Mucosa of stomach (tissue), 1 donor: ENCODE data around the gene AUTS2.

ENCODE experiments used
- H3K27me3 ChIP-seq: one replicate; pipeline ENCODE4 v1.7.0; 2013; ENCODE audit warnings: mild to moderate bottlenecking, low read length; ENCODE audit not compliant: control insufficient read depth, insufficient read depth
- H3K36me3 ChIP-seq: one replicate; pipeline ENCODE4 v1.7.0; 2013; ENCODE audit warnings: low read length; ENCODE audit not compliant: control insufficient read depth, insufficient read depth
- H3K4me1 ChIP-seq: one replicate; pipeline ENCODE4 v1.7.0; 2013; ENCODE audit warnings: mild to moderate bottlenecking, low read length; ENCODE audit not compliant: control insufficient read depth, insufficient read depth
- H3K4me3 ChIP-seq: one replicate; pipeline ENCODE4 v1.7.0; 2013; ENCODE audit warnings: low read length
- H3K9ac ChIP-seq: one replicate; pipeline ENCODE4 v1.7.0; 2013; ENCODE audit warnings: mild to moderate bottlenecking, low read length, moderate library complexity
- H3K9me3 ChIP-seq: one replicate; pipeline ENCODE4 v1.7.0; 2013; ENCODE audit warnings: mild to moderate bottlenecking, low read length, moderate library complexity; ENCODE audit not compliant: control insufficient read depth
- donor health status: Pancreatic carcinoma.

The AUTS2 gene

DNA sequence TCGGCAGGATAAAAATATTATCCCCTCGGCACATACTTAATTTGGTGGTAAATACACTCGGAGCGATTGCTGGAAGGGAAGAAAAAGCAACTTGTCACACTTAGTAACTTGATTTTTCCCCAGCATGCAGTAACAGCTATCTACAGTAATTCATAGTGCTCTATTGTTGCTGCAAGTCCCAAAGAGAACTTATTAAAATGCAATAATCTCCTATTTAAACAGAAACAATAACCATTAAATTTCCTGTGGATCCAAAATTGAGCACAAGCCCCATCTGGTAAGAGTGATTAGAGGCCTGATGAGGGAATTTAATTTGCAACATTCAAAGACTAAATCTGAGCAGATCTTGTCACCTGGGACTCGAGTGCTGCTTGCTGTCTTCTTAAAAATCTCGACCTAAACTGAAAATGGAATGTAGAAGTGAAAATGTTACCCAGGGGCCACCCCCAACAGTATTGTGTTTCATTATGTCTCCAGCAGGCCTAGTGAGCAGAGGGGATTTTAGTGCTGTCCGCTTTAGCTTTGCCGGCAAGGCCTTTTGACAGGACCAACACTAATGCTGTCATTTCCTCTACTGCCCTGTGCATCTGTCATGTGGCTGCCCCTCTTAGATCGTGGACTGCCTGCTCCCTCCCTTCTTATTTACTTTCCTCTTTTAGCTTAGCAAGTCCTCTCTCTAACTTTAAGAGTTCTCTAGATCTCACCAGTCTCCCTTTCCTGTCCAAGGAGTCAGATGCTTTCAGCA lies 639.7 kb downstream of the AUTS2 start:
- Histone ChIP-seq H3K4me3 (no peak overlapping the region), H3K9me3 (no peaks in the 10 kb centered on the region), H3K4me1 (no peaks in the 10 kb centered on the region), H3K36me3 (no peaks in the 10 kb centered on the region), H3K27me3 (no peaks in the 10 kb centered on the region), H3K9ac (no peak overlapping the region)

- Histone ChIP-seq H3K9me3 (no peaks in the 10 kb centered on the region), H3K9ac (no peak overlapping the region), H3K4me3 (no peak overlapping the region), H3K36me3 (no peaks in the 10 kb centered on the region), H3K27me3 (no peaks in the 10 kb centered on the region), H3K4me1 (no peaks in the 10 kb centered on the region)
Observed at GRCh38 chr7:70239918-70240317, 641.6 kb downstream of the AUTS2 start.

DNA sequence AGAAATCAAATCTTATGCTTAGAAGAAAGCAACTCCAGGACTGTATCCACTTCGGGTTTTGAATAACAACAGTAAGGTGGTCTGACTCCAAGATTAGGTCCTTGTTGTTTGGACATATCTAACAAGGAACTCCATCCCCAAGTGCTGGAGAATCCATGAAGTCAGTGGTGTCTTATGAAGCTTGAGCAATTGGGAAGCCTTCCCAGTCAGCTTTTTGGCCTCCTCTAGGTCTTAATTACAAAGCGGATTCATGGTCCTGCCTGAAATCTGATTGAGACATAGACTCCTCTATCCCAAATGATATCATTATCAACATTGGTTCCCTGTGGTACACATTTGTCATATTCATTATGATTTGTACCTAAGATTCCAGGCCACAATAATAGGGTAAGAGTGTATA lies 642.6 kb downstream of the AUTS2 start:
- H3K4me3 ChIP-seq: no peak overlapping the region
- H3K9ac ChIP-seq: no peak overlapping the region
- no peaks in the 10 kb centered on the region for H3K27me3 ChIP-seq
- no peaks in the 10 kb centered on the region for H3K36me3 ChIP-seq
- H3K9me3 ChIP-seq: no peaks in the 10 kb centered on the region
- H3K4me1 ChIP-seq: no peaks in the 10 kb centered on the region

DNA sequence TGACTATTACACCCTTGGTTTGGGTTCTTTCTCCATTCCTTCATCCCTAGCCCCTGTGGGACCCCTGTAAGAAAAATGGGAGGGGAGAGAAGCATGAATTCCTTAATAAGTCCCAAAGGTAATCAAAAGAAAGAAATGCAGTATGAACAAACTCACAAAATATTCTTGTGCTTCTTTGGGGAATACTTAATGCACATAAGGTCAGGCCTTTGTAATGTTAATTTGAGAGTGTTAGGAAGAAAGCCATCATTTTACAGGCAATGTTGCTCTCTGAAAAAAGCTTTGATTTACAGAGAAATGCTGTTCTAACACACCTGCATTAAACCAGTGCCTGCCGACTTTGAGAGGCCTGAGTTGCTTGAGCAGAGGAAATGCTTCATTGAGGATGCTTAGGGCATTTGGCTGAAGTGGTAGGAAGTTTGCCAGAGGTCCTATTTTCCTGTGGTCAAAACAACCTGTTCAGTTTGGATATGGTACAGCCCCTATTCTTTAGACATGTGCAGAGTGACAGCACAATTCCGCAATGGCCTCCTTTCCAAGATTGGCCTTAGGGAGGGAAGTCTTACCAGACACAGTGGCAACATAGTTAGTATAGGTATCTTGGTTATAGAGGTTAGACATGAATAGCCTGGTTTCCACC lies 643.4 kb downstream of the AUTS2 start:
- Histone ChIP-seq H3K36me3 (no peaks in the 10 kb centered on the region), H3K4me1 (no peaks in the 10 kb centered on the region), H3K9ac (no peak overlapping the region), H3K9me3 (no peaks in the 10 kb centered on the region), H3K4me3 (no peak overlapping the region), H3K27me3 (no peaks in the 10 kb centered on the region)

DNA sequence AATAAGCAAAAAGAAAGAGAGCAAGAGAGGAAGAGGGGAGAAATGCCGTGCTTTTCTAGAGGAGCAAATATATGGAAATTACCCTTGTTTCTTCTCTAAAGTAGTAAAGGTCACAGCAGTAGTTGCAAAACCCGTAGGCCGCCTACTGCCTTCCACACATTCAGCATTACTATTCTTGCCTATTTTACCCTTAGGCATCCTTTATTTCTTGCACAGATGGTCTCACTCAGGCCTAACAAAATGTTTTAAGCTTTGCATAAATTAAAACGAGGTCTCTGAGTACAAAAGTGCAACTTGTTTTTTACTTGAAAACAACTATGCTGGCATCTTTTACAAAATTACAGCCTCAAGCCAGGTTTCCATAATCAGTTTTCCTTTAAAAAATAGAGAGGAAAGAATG lies 644.6 kb downstream of the AUTS2 start:
- H3K36me3 ChIP-seq: no peaks in the 10 kb centered on the region
- no peaks in the 10 kb centered on the region for H3K27me3 ChIP-seq
- no peak overlapping the region for H3K9ac ChIP-seq
- H3K4me3 ChIP-seq: no peak overlapping the region
- H3K4me1 ChIP-seq: no peaks in the 10 kb centered on the region
- no peaks in the 10 kb centered on the region for H3K9me3 ChIP-seq

- Histone ChIP-seq H3K36me3 (no peaks in the 10 kb centered on the region), H3K9me3 (no peaks in the 10 kb centered on the region), H3K4me3 (no peak overlapping the region), H3K9ac (no peak overlapping the region), H3K27me3 (no peaks in the 10 kb centered on the region), H3K4me1 (no peaks in the 10 kb centered on the region)
Observed at GRCh38 chr7:70243443-70243842, 645.2 kb downstream of the AUTS2 start.

GRCh38 chr7:70257921-70258320 lies 659.6 kb downstream of the AUTS2 start:
- no peaks in the 10 kb centered on the region for H3K27me3 ChIP-seq
- H3K4me1 ChIP-seq: no peaks in the 10 kb centered on the region
- H3K36me3 ChIP-seq: no peaks in the 10 kb centered on the region
- no peak overlapping the region for H3K4me3 ChIP-seq
- no peaks in the 10 kb centered on the region for H3K9me3 ChIP-seq
- no peak overlapping the region for H3K9ac ChIP-seq

DNA sequence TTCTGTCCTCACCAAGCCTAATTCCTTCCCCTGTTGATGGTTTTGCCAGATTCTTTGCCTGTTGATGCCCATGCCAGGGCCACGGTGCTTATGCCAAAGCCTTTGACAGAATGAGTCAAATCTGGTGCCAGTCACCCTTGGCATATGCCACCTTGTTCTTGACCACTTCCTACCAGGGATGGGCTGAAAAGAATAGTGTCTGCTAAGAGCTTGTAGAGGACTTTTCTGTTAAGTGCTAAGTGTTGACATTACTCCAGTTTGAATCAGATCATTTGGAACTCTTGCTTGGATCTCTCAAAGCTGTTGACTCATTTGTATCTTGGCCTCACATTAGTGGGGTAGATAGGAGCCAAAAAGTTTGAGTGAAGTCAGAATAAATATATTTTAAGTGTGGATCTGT lies 661.2 kb downstream of the AUTS2 start:
- Histone ChIP-seq H3K9me3 (no peaks in the 10 kb centered on the region), H3K4me3 (no peak overlapping the region), H3K9ac (no peak overlapping the region), H3K4me1 (no peaks in the 10 kb centered on the region), H3K27me3 (no peaks in the 10 kb centered on the region), H3K36me3 (no peaks in the 10 kb centered on the region)

GRCh38 chr7:70263471-70264255 lies 665.4 kb downstream of the AUTS2 start:
- no peak overlapping the region for H3K4me3 ChIP-seq
- no peaks in the 10 kb centered on the region for H3K4me1 ChIP-seq
- H3K36me3 ChIP-seq: no peaks in the 10 kb centered on the region
- no peak overlapping the region for H3K9ac ChIP-seq
- no peaks in the 10 kb centered on the region for H3K27me3 ChIP-seq
- no peaks in the 10 kb centered on the region for H3K9me3 ChIP-seq

GRCh38 chr7:70266186-70266585 lies 667.9 kb downstream of the AUTS2 start:
- no peak overlapping the region for H3K9ac ChIP-seq
- no peak overlapping the region for H3K4me3 ChIP-seq
- no peaks in the 10 kb centered on the region for H3K27me3 ChIP-seq
- no peaks in the 10 kb centered on the region for H3K9me3 ChIP-seq
- H3K4me1 ChIP-seq: no peaks in the 10 kb centered on the region
- H3K36me3 ChIP-seq: no peaks in the 10 kb centered on the region

GRCh38 chr7:70267381-70268120 lies 669.3 kb downstream of the AUTS2 start:
- no peaks in the 10 kb centered on the region for H3K36me3 ChIP-seq
- H3K9ac ChIP-seq: no peak overlapping the region
- H3K4me1 ChIP-seq: no peaks in the 10 kb centered on the region
- H3K27me3 ChIP-seq: no peaks in the 10 kb centered on the region
- no peak overlapping the region for H3K4me3 ChIP-seq
- H3K9me3 ChIP-seq: no peaks in the 10 kb centered on the region

DNA sequence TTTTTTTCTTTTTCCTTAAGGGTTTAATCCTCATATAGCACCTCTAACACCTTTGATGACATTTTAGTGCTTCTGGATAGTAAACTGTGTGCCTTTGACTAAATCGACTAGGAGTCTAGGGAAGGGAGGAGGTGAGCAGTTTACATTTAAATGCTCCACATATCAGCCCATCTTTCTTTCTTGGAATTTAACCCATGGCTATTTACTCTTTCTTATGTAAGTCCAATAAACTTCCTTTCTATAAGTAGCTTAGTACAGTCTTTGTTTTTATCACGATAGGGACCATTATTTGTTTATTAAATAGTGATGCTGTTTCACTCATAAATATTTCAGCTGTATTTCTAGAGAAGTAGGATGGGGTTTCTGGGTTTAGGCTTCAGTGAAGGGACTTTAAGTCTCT lies 669.9 kb downstream of the AUTS2 start:
- H3K36me3 ChIP-seq: no peaks in the 10 kb centered on the region
- no peak overlapping the region for H3K9ac ChIP-seq
- H3K4me3 ChIP-seq: no peak overlapping the region
- H3K27me3 ChIP-seq: no peaks in the 10 kb centered on the region
- H3K9me3 ChIP-seq: no peaks in the 10 kb centered on the region
- H3K4me1 ChIP-seq: no peaks in the 10 kb centered on the region
